Muscle of back (tissue), 11 donors: ENCODE data around the gene FRRS1. TPM values are rescaled to one million over a fixed set of nuclear protein-coding genes. Genes with fewer than 3 reads are reported as not detected.

Experiments used
- DNase-seq, 3 donors: peaks; one replicate each; pipeline versions ENCODE4 v3.0.0 to v3.0.0-alpha.2; 2013
- polyA plus RNA-seq, 10 donors: library from polyadenylated mRNA; unstranded; fragments of 120-200 nt; gene quantifications; one replicate each; pipeline ENCODE4 v1.2.1, GENCODE V29; 2013; ENCODE audit not compliant: insufficient read length in 10 of 10

The FRRS1 gene
- polyA plus RNA-seq, 10 donors, result 2.5 to 5.4 (median 3.8) TPM

GRCh38 chr1:99675994-99676393 is 90.4 kb downstream of the FRRS1 start:
- no peak for DNase-seq

GRCh38 chr1:99675292-99675691 is 91.1 kb downstream of the FRRS1 start:
- no peak for DNase-seq

- no peak for DNase-seq
Measured at GRCh38 chr1:99674115-99675064, 92.0 kb downstream of the FRRS1 start.

GRCh38 chr1:99673315-99673714 is 93.1 kb downstream of the FRRS1 start:
- DNase-seq, result no peak

- peak in 2 of 3 donors; percentile 44 to 49 for DNase-seq
Measured at GRCh38 chr1:99672530-99673213, 93.8 kb downstream of the FRRS1 start.

GRCh38 chr1:99672038-99672437 is 94.4 kb downstream of the FRRS1 start:
- DNase-seq, result no peak

GRCh38 chr1:99670583-99670982 is 95.9 kb downstream of the FRRS1 start:
- no peak for DNase-seq

- DNase-seq, result no peak
Measured at GRCh38 chr1:99669821-99670220, 96.6 kb downstream of the FRRS1 start.

- no peak for DNase-seq
Measured at GRCh38 chr1:99669376-99669775, 97.1 kb downstream of the FRRS1 start.

GRCh38 chr1:99665212-99665611 is 101.2 kb downstream of the FRRS1 start:
- DNase-seq, result no peak

GRCh38 chr1:99663501-99663900 is 102.9 kb downstream of the FRRS1 start:
- DNase-seq, result no peak

GRCh38 chr1:99662539-99663080 is 103.8 kb downstream of the FRRS1 start:
- peak in 2 of 3 donors; percentile 32 to 69 for DNase-seq

- DNase-seq, result no peak
Measured at GRCh38 chr1:99661780-99662179, 104.7 kb downstream of the FRRS1 start.

GRCh38 chr1:99660496-99660895 is 105.9 kb downstream of the FRRS1 start:
- no peak for DNase-seq

- no peak for DNase-seq
Measured at GRCh38 chr1:99659755-99660210, 106.7 kb downstream of the FRRS1 start.

Other genes starting within 250 kb of the FRRS1 start
- gene PALMD, start 120.5 kb downstream of the FRRS1 start, polyA plus RNA-seq, result 100 to 1,000 TPM in 6 of 10 donors, 10 to 100 TPM in 4; 59.3 to 124 (median 103) TPM
- 100 to 1,000 TPM; 127 to 325 (median 210) TPM for gene AGL, start 83.7 kb upstream of the FRRS1 start, polyA plus RNA-seq
- 10 to 100 TPM in 9 of 10 donors, 1 to 10 TPM in 1; 9.7 to 20.8 (median 14.6) TPM for gene SLC35A3, start 203.4 kb upstream of the FRRS1 start, polyA plus RNA-seq